Osteocyte (in vitro differentiated cells): ENCODE results near the gene MAP10. TPM values are rescaled to one million over a fixed set of nuclear protein-coding genes. Genes with fewer than 3 reads are reported as not detected.
"Not testable (repeated sequence)": the region's sequence is repeated elsewhere in the genome, so short reads cannot be mapped to it uniquely, and the experiment has no call there.

Experiments used
- DNase-seq: peaks from one replicate; pipeline ENCODE4 v3.0.0; 2021; ENCODE audit warnings: mixed read lengths; ENCODE audit not compliant: unreplicated experiment; ENCODE audit errors: extremely low spot score
- H3K27ac Mint-ChIP-seq: one replicate; pipeline ENCODE4 v1.8.0; 2021; ENCODE audit warnings: mild to moderate bottlenecking, mixed read lengths; ENCODE audit not compliant: unreplicated experiment
- H3K27me3 Mint-ChIP-seq: one replicate; pipeline ENCODE4 v1.8.0; 2021; ENCODE audit warnings: mixed read lengths; ENCODE audit not compliant: unreplicated experiment
- H3K36me3 Mint-ChIP-seq: one replicate; pipeline ENCODE4 v1.8.0; 2021; ENCODE audit warnings: mixed read lengths; ENCODE audit not compliant: unreplicated experiment
- H3K4me1 Mint-ChIP-seq: one replicate; pipeline ENCODE4 v1.8.0; 2021; ENCODE audit warnings: mixed read lengths; ENCODE audit not compliant: unreplicated experiment
- H3K4me3 Mint-ChIP-seq: one replicate; pipeline ENCODE4 v1.8.0; 2021; ENCODE audit warnings: mild to moderate bottlenecking, moderate library complexity, mixed read lengths; ENCODE audit not compliant: unreplicated experiment
- H3K9me3 Mint-ChIP-seq: one replicate; pipeline ENCODE4 v1.8.0; 2021; ENCODE audit warnings: mixed read lengths; ENCODE audit not compliant: unreplicated experiment
- total RNA-seq: library from RNA; stranded (reverse); gene quantifications from 2 replicates; pipeline ENCODE4 v1.2.1, GENCODE V29; 2021
- TF ChIP-seq, protein P1 (sequence below): fragments of 200-600 bp; sonication (generic); IDR thresholded peaks from 2 replicates; pipeline ENCODE4 v1.5.0; 2021; ENCODE audit warnings: antibody characterized with exemption, mild to moderate bottlenecking, moderate library complexity

The MAP10 gene
- total RNA-seq, 1 donor from 2014 or later = 0.38 TPM

DNA sequence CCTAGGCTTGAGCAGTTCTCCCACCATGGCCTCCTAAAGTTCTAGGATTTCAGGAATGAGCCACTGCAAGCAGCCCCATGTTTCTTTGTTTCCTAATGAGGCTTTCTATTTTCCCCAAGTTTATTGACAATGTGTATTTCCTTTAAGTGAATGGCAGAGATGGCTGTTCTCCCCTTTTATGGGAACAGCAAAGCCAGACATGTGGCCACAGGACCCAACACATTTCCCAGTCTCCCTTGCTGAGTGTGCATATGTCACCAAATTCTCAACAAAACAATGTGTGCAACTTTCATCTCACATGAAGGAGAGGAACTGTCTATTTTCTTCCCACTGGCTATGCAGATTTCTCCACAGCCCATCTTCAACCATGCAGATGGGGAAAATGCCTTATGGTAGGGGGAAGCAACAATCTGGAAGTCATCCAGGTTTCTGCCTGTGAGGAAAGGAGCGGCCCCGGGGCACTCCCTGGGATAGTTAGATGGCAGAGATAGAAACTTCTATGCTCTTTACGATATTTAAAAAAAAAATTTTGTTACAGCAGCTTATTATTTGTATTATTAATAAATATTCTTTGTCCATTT is 28.6 kb upstream of the MAP10 start:
- Mint-ChIP-seq H3K4me1 (no peaks in the 10 kb centered on the region), H3K36me3 (no peaks in the 10 kb centered on the region), H3K27ac (no peak overlapping the region), H3K4me3 (no peak overlapping the region), H3K27me3 (peaks cover 12% of the 10 kb centered on the region), H3K9me3 (no peaks in the 10 kb centered on the region)
- TF ChIP-seq, protein P1, sequence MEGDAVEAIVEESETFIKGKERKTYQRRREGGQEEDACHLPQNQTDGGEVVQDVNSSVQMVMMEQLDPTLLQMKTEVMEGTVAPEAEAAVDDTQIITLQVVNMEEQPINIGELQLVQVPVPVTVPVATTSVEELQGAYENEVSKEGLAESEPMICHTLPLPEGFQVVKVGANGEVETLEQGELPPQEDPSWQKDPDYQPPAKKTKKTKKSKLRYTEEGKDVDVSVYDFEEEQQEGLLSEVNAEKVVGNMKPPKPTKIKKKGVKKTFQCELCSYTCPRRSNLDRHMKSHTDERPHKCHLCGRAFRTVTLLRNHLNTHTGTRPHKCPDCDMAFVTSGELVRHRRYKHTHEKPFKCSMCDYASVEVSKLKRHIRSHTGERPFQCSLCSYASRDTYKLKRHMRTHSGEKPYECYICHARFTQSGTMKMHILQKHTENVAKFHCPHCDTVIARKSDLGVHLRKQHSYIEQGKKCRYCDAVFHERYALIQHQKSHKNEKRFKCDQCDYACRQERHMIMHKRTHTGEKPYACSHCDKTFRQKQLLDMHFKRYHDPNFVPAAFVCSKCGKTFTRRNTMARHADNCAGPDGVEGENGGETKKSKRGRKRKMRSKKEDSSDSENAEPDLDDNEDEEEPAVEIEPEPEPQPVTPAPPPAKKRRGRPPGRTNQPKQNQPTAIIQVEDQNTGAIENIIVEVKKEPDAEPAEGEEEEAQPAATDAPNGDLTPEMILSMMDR = no peak
- no peak for DNase-seq

DNA sequence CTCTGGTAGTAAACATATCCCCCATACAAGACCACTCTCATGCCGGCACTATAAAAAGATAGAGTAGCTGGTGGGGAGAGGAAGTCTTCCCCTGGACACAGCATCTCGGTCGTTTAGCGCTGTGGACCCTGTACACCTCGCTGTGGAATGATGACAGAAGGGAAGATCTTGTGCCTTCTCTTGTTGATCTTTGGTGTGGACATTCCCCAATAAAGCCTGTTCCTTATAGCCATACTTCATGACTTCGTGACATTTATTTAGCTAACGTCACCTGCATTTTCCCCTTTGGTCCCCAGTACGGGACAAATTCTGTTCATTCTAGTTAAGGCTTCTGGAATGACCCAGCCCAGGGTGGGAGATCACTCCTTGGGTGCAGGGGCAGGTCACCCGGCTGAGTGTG is 24.9 kb upstream of the MAP10 start:
- Mint-ChIP-seq H3K36me3 (no peaks in the 10 kb centered on the region), H3K9me3 (no peaks in the 10 kb centered on the region), H3K4me1 (no peaks in the 10 kb centered on the region), H3K4me3 (no peak overlapping the region), H3K27me3 (peaks cover 12% of the 10 kb centered on the region), H3K27ac (no peak overlapping the region)
- TF ChIP-seq, protein P1 = no peak
- no peak for DNase-seq

DNA sequence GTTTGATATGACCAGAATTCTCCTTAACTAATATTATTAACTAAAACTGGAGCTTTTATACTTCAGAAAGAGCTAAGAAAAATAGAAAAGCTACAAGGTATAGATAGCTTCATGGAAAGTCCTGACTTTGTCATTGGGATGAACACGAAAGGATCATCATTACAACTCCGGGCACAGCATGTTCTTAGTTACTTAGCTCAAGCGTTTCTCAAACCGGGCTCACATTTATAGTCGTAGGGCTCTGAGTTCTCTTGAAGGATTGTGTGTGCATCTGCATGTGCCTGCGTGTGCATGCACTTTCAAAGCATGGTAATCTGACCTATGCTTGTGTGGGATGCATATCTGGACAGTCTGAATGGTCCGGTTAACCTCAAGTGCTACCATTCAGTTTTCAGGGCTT is 20.4 kb upstream of the MAP10 start:
- H3K36me3 Mint-ChIP-seq = no peaks in the 10 kb centered on the region
- no peaks in the 10 kb centered on the region for H3K9me3 Mint-ChIP-seq
- no peak for DNase-seq
- TF ChIP-seq, protein P1 = no peak
- no peak overlapping the region for H3K4me3 Mint-ChIP-seq
- H3K4me1 Mint-ChIP-seq = no peaks in the 10 kb centered on the region
- peaks cover 13% of the 10 kb centered on the region for H3K27me3 Mint-ChIP-seq
- H3K27ac Mint-ChIP-seq = no peak overlapping the region

DNA sequence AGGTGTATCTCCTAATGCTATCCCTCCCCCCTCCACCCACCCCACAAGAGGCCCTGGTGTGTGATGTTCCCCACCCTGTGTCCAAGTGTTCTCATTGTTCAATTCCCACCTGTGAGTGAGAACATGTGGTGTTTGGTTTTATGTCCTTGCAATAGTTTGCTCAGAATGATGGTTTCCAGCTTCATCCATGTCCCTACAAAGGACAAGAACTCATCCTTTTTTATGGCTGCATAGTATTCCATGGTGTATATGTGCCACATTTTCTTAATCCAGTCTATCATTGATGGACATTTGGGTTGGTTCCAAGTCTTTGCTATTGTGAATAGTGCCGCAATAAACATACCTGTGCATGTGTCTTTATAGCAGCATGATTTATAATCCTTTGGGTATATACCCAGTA is 19.6 kb upstream of the MAP10 start:
- peaks cover 13% of the 10 kb centered on the region for H3K27me3 Mint-ChIP-seq
- not testable (repeated sequence) for H3K4me1 Mint-ChIP-seq

DNA sequence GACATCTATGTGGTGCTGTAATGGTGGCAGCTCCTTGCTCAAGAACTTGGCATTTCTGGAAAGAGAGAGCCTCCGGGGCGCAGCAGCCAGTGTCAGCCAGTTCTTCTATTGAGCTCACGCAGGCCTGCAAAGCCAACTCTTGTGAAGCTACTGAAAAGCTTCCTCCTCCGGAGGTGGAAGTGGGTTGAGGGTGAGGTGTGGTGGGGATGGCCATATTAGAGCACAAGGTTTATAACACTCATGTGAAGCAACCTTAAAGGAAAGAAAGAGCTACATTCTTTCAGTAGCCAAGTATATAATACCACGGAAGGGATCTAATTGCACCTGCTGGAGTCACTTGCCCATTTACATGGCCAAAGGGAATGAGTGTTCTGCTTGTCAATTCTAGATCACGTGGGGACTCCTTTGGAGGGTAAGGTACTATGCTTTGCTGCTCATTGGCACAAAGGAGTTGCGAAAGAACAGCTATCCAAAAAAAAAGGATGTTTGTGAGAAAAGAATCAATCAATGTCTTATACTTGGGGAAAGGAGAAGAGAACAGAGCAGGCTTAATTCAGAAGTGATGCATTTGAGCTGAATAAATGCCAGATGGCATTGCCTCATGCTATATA is 18.3 kb upstream of the MAP10 start:
- peaks cover 9% of the 10 kb centered on the region for H3K27me3 Mint-ChIP-seq
- H3K4me1 Mint-ChIP-seq = no peaks in the 10 kb centered on the region
- no peak overlapping the region for H3K4me3 Mint-ChIP-seq
- H3K36me3 Mint-ChIP-seq = no peaks in the 10 kb centered on the region
- H3K9me3 Mint-ChIP-seq = no peaks in the 10 kb centered on the region
- no peak for DNase-seq
- TF ChIP-seq, protein P1 = no peak
- H3K27ac Mint-ChIP-seq = no peak overlapping the region

More for the DNA sequence above, 19.6 kb upstream of the MAP10 start:
- not testable (repeated sequence) for H3K27ac Mint-ChIP-seq, DNase-seq, H3K4me3 Mint-ChIP-seq, H3K9me3 Mint-ChIP-seq, H3K36me3 Mint-ChIP-seq
